GM13977 (cell line): Measurements from ENCODE around the gene SLC36A3.
"Not testable (repeated sequence)": the region's sequence is repeated elsewhere in the genome, so short reads cannot be mapped to it uniquely, and the experiment has no call there.

Experiments
- DNase-seq: peaks from one replicate; pipeline ENCODE4 v3.0.0; 2012; ENCODE audit warnings: low spot score
- CTCF ChIP-seq: IDR thresholded peaks from 2 replicates; pipeline ENCODE4 v1.5.1; 2012; ENCODE audit warnings: mild to moderate bottlenecking, control low read depth; ENCODE audit not compliant: insufficient read depth; ENCODE audit errors: extremely low read depth, missing control alignments
- in situ Hi-C: fragments of 300-500 bp; cut with MboI; formaldehyde crosslinking; loops from one replicate; pipeline ENCODE4 v1.12.0; 2022; ENCODE audit warnings: low sequenced_read_pairs, low pct_unique_long_range_greater_than_20kb, mixed read lengths, inconsistent platforms; ENCODE audit not compliant: unreplicated experiment

Gene SLC36A3

GRCh38 chr5:151257731-151258181 is 45.8 kb downstream of the SLC36A3 start:
- no peak for TF ChIP-seq CTCF
- in situ Hi-C loops, result no loop called here
- DNase-seq, result peak; percentile 40

GRCh38 chr5:151255621-151256286 is 47.8 kb downstream of the SLC36A3 start:
- in situ Hi-C loops, result no loop called here
- peak; percentile 70 for DNase-seq

GRCh38 chr5:151254990-151255389 is 48.6 kb downstream of the SLC36A3 start:
- DNase-seq, in situ Hi-C loops: not testable (repeated sequence)

More at GRCh38 chr5:151255621-151256286, 47.8 kb downstream of the SLC36A3 start:
- no peak for TF ChIP-seq CTCF

GRCh38 chr5:151254556-151254955 is 49.0 kb downstream of the SLC36A3 start:
- no peak for TF ChIP-seq CTCF
- in situ Hi-C loops, result no loop called here
- no peak for DNase-seq

- in situ Hi-C loops, result no loop called here
- no peak for DNase-seq
- TF ChIP-seq CTCF, result no peak
These were observed 50.0 kb downstream of the SLC36A3 start for GRCh38 chr5:151253605-151253950.

- in situ Hi-C loops, result no loop called here
- DNase-seq, result peak; percentile 97
- TF ChIP-seq CTCF, result no peak
These were observed 50.6 kb downstream of the SLC36A3 start, which contains the start of gene GM2A for GRCh38 chr5:151252762-151253604. GM2A (plus strand) TSS chr5:151253185; CDS start chr5:151253217, 32 bp downstream.

GRCh38 chr5:151251621-151252020 is 51.9 kb downstream of the SLC36A3 start:
- in situ Hi-C loops, result no loop called here
- no peak for DNase-seq
- TF ChIP-seq CTCF, result no peak
